HepG2 (cell line): ENCODE measurements around the gene NABP2. TPM values are rescaled to one million over a fixed set of nuclear protein-coding genes. Genes with fewer than 3 reads are reported as not detected.

Experiments used
- CREB3 ChIP-seq: sonication (generic); formaldehyde crosslinking; IDR thresholded peaks from 2 replicates; pipeline ENCODE4 v1.5.0; 2020; ENCODE audit warnings: missing genetic modification reagents
- ELF4 ChIP-seq: sonication (generic); formaldehyde crosslinking; IDR thresholded peaks from 2 replicates; pipeline ENCODE4 v1.5.0; 2020; ENCODE audit warnings: missing genetic modification reagents, mild to moderate bottlenecking, moderate library complexity, borderline replicate concordance
- GLMP ChIP-seq: sonication (generic); formaldehyde crosslinking; IDR thresholded peaks from 2 replicates; pipeline ENCODE4 v1.9.0; 2021; ENCODE audit warnings: missing genetic modification reagents, mild to moderate bottlenecking, borderline replicate concordance
- GMEB2 ChIP-seq: IDR thresholded peaks from 2 replicates; pipeline ENCODE4 v1.6.1; 2016; ENCODE audit warnings: missing biosample characterization, missing genetic modification reagents, low read depth
- HES4 ChIP-seq: sonication (generic); formaldehyde crosslinking; IDR thresholded peaks from 2 replicates; pipeline ENCODE4 v1.9.0; 2021; ENCODE audit warnings: mild to moderate bottlenecking, missing genetic modification reagents, borderline replicate concordance
- HOXA5 ChIP-seq: sonication (generic); formaldehyde crosslinking; IDR thresholded peaks from 2 replicates; pipeline ENCODE4 v1.4.0; 2020; ENCODE audit warnings: missing genetic modification reagents
- IKZF4 ChIP-seq: sonication (generic); formaldehyde crosslinking; IDR thresholded peaks from 2 replicates; pipeline ENCODE4 v1.5.1; 2020; ENCODE audit warnings: borderline replicate concordance, mild to moderate bottlenecking, low read depth, missing genetic modification reagents; ENCODE audit errors: not compliant biosample characterization
- KAT7 ChIP-seq: IDR thresholded peaks from 2 replicates; pipeline ENCODE4 v1.6.1; 2018; ENCODE audit warnings: borderline replicate concordance, missing compliant biosample characterization
- KLF9 ChIP-seq: IDR thresholded peaks from 2 replicates; pipeline ENCODE4 v1.6.1; 2016; ENCODE audit warnings: low read depth
- NFIC ChIP-seq: IDR thresholded peaks from 2 replicates; pipeline ENCODE4 v1.6.1; 2012; ENCODE audit warnings: mild to moderate bottlenecking, low read length, inconsistent platforms
- NFKB2 ChIP-seq: sonication (generic); formaldehyde crosslinking; IDR thresholded peaks from 2 replicates; pipeline ENCODE4 v1.4.0; 2020; ENCODE audit warnings: missing genetic modification reagents, borderline replicate concordance
- ONECUT2 ChIP-seq: sonication (generic); formaldehyde crosslinking; IDR thresholded peaks from 2 replicates; pipeline ENCODE4 v1.4.0; 2020; ENCODE audit warnings: missing genetic modification reagents
- PHF8 ChIP-seq: sonication (generic); formaldehyde crosslinking; IDR thresholded peaks from 2 replicates; pipeline ENCODE4 v1.5.0; 2020; ENCODE audit warnings: missing genetic modification reagents
- SKI ChIP-seq: fragments of 450-650 bp; IDR thresholded peaks from one replicate; pipeline ENCODE4 v1.6.1; 2018; ENCODE audit warnings: mild to moderate bottlenecking; ENCODE audit not compliant: partially characterized antibody
- SP1 ChIP-seq, 2 experiments: fragments of 450-650 bp in 1 of 2; sonication (generic) in 1 of 2; formaldehyde crosslinking in 1 of 2; IDR thresholded peaks; 2 replicates each; pipeline versions ENCODE4 v1.4.0 to v1.6.1; 2016 to 2020; ENCODE audit warnings: missing genetic modification reagents in 1 of 2
- SP4 ChIP-seq: sonication (generic); formaldehyde crosslinking; IDR thresholded peaks from 2 replicates; pipeline ENCODE4 v1.8.1; 2023; ENCODE audit warnings: mild to moderate bottlenecking, missing genetic modification reagents
- SPEN ChIP-seq: sonication (generic); formaldehyde crosslinking; IDR thresholded peaks from 2 replicates; pipeline ENCODE4 v1.5.1; 2020; ENCODE audit warnings: low read depth, mild to moderate bottlenecking, missing genetic modification reagents
- ZFP36L1 ChIP-seq: sonication (generic); formaldehyde crosslinking; IDR thresholded peaks from 2 replicates; pipeline ENCODE4 v1.8.0; 2022; ENCODE audit warnings: mild to moderate bottlenecking, missing genetic modification reagents, moderate library complexity
- ZMYM2 ChIP-seq: sonication (generic); formaldehyde crosslinking; IDR thresholded peaks from 2 replicates; pipeline ENCODE4 v1.8.0; 2022; ENCODE audit warnings: mild to moderate bottlenecking, missing genetic modification reagents
- ZNF253 ChIP-seq: sonication (generic); formaldehyde crosslinking; IDR thresholded peaks from 2 replicates; pipeline ENCODE4 v1.8.0; 2022; ENCODE audit warnings: mild to moderate bottlenecking, missing genetic modification reagents, borderline replicate concordance
- ZNF572 ChIP-seq: sonication (generic); formaldehyde crosslinking; IDR thresholded peaks from 2 replicates; pipeline ENCODE4 v1.5.1; 2020; ENCODE audit warnings: mild to moderate bottlenecking, missing genetic modification reagents
- ZNF674 ChIP-seq: sonication (generic); formaldehyde crosslinking; IDR thresholded peaks from 2 replicates; pipeline ENCODE4 v1.5.0; 2020; ENCODE audit warnings: low read depth, mild to moderate bottlenecking, missing genetic modification reagents
- ZNF737 ChIP-seq: sonication (generic); formaldehyde crosslinking; IDR thresholded peaks from 2 replicates; pipeline ENCODE4 v1.5.0; 2020; ENCODE audit warnings: missing genetic modification reagents, mild to moderate bottlenecking, borderline replicate concordance
- ZNF883 ChIP-seq: sonication (generic); formaldehyde crosslinking; IDR thresholded peaks from 2 replicates; pipeline ENCODE4 v1.5.1; 2020; ENCODE audit warnings: mild to moderate bottlenecking, missing genetic modification reagents; ENCODE audit errors: not compliant biosample characterization
- ZSCAN9 ChIP-seq: IDR thresholded peaks from 2 replicates; pipeline ENCODE4 v1.6.1; 2016; ENCODE audit warnings: borderline replicate concordance
- polyA plus RNA-seq, 8 experiments: library from polyadenylated mRNA; depleted of rRNA in 3 of 8; stranded (reverse) in 7 of 8; unstranded in 1 of 8; fragments of >200 nt; fragmentation: Illumina TruSeq in 4 of 8; extraction: Trizol in 4 of 8; gene quantifications; 2 replicates each; pipeline versions ENCODE4 v1.2.1 to v1.2.3, GENCODE V29; 2011 to 2016; ENCODE audit warnings: low read depth in 4 of 8, missing spikeins in 1 of 8, mixed read lengths in 1 of 8; ENCODE audit not compliant: insufficient read depth in 1 of 8
- total RNA-seq, 5 experiments: library from RNA; depleted of rRNA; stranded (reverse); fragments of >200 nt; fragmentation: Illumina TruSeq; extraction: Trizol; gene quantifications; 2 replicates each; pipeline ENCODE4 v1.2.3, GENCODE V29; 2016; ENCODE audit warnings: low read depth in 1 of 5

The NABP2 gene
- total and polyA plus RNA-seq, 2 of the 13 experiments (the other 11 are each of a cell fraction or from before 2014, with no cell fraction given) = 33.2 to 35.5 TPM

- TF ChIP-seq GMEB2 (no peak), GLMP (CRISPR knock-in tag) (no peak), KAT7 (CRISPR knock-in tag) (no peak), ZNF737 (CRISPR knock-in tag) (no peak), ELF4 (CRISPR knock-in tag) (no peak), NFKB2 (CRISPR knock-in tag) (peak; percentile 95; the same call in 1 of the 2 replicates), HES4 (no peak), CREB3 (CRISPR knock-in tag) (peak; percentile 69; the same call in 1 of the 2 replicates), ZNF883 (CRISPR knock-in tag) (peak; percentile 67), SP1 (IDR thresholded peaks at IDR 0.05) (no peak), SP1 (CRISPR knock-in tag; IDR thresholded peaks at IDR 0.05) (peak; percentile 79), SKI (peak; percentile 84), SPEN (CRISPR knock-in tag) (peak; percentile 44), ZNF572 (CRISPR knock-in tag) (no peak), ZMYM2 (CRISPR knock-in tag) (no peak), NFIC (no peak), KLF9 (CRISPR knock-in tag) (no peak), ZFP36L1 (no peak), HOXA5 (CRISPR knock-in tag) (no peak), PHF8 (CRISPR knock-in tag) (peak; percentile 85), SP4 (peak; percentile 80), ZNF674 (CRISPR knock-in tag) (no peak), ONECUT2 (no peak), IKZF4 (CRISPR knock-in tag) (peak; percentile 69), ZNF253 (CRISPR knock-in tag) (0 out of 2 replicates have a peak, but pooled peaks have one; percentile 69), ZSCAN9 (CRISPR knock-in tag) (no peak; the same call in 1 of the 2 replicates)
These were observed 2.2 kb upstream of the NABP2 start, which contains the start of gene RNF41 (continued) for GRCh38 chr12:56221757-56222530.
